ENCODE data around the gene ADAT1. TPM values are rescaled to one million over a fixed set of nuclear protein-coding genes. Genes with fewer than 3 reads are reported as not detected.

ADAT1 gene
- total RNA-seq, 4 donors from 2014 or later, result 21.8 to 72.2 (median 46.5) TPM

- TF ChIP-seq CTCF (IDR thresholded peaks at IDR 0.05) (no peak), POLR2A (IDR thresholded peaks at IDR 0.05) (no peak)
- intact Hi-C loops (cut with DNase I; ENCODE audit: low total_unique reads), result no loop called here
- peaks cover 4 to 11% of the 10 kb centered on the region in 2 donors for H3K4me1 ChIP-seq
- no peak for DNase-seq
- H3K27me3 ChIP-seq, result no peaks in the 10 kb centered on the region
- H3K4me3 ChIP-seq, result no peak overlapping the region
- H3K27ac ChIP-seq, result no peak overlapping the region
- H3K36me3 ChIP-seq, result no peaks in the 10 kb centered on the region
- H3K9me3 ChIP-seq, result no peaks in the 10 kb centered on the region
Measured at GRCh38 chr16:75653922-75654321, 30.8 kb upstream of the ADAT1 start.

- peak in 1 of 4 experiments; percentile 3 for TF ChIP-seq CTCF (IDR thresholded peaks at IDR 0.05)
- peak in 1 of 2 donors; percentile 52 for TF ChIP-seq POLR2A (IDR thresholded peaks at IDR 0.05)
- Histone ChIP-seq H3K9me3 (no peaks in the 10 kb centered on the region), H3K4me3 (peak overlapping the region; percentile 90 to 100), H3K36me3 (no peaks in the 10 kb centered on the region), H3K27ac (peak overlapping the region; percentile 92 to 96), H3K4me1 (peaks cover 8 to 17% of the 10 kb centered on the region in 2 donors), H3K27me3 (no peaks in the 10 kb centered on the region)
- intact Hi-C loops (cut with DNase I; ENCODE audit: low total_unique reads), result no loop called here
- peak; percentile 78 to 79 for DNase-seq
Measured at GRCh38 chr16:75648265-75649076, 25.4 kb upstream of the ADAT1 start.

- intact Hi-C loops (cut with DNase I; ENCODE audit: low total_unique reads), result no loop called here
- no peaks in the 10 kb centered on the region for H3K9me3 ChIP-seq
- peak within 1 kb of the TSS; percentile 90 to 100 for H3K4me3 ChIP-seq
- H3K4me1 ChIP-seq, result peaks cover 5 to 17% of the 10 kb centered on the region in 2 donors
- H3K27me3 ChIP-seq, result no peaks in the 10 kb centered on the region
- no peaks in the 10 kb centered on the region for H3K36me3 ChIP-seq
- peak; percentile 90 to 94 for DNase-seq
- peak; percentile 95 for TF ChIP-seq POLR2A (IDR thresholded peaks at IDR 0.05)
- TF ChIP-seq CTCF (IDR thresholded peaks at IDR 0.05), result no peak
- H3K27ac ChIP-seq, result peak within 1 kb of the TSS; percentile 92 to 96
Measured at GRCh38 chr16:75647492-75648264, 24.6 kb upstream of the ADAT1 start, which contains the start of the genes KARS1 and TERF2IP. Gene KARS1 (minus strand): TSS chr16:75647665. CDS start chr16:75647639, 26 bp downstream. Gene TERF2IP (plus strand): TSS chr16:75647773. CDS start chr16:75647883, 110 bp downstream.

- Histone ChIP-seq H3K4me1 (peaks cover 5 to 17% of the 10 kb centered on the region in 2 donors), H3K27me3 (no peaks in the 10 kb centered on the region), H3K4me3 (peak overlapping the region; percentile 90 to 100), H3K27ac (peak overlapping the region; percentile 92 to 96), H3K36me3 (no peaks in the 10 kb centered on the region), H3K9me3 (no peaks in the 10 kb centered on the region)
- DNase-seq, result no peak
- intact Hi-C loops (cut with DNase I; ENCODE audit: low total_unique reads), result no loop called here
- TF ChIP-seq POLR2A (IDR thresholded peaks at IDR 0.05) (no peak), CTCF (IDR thresholded peaks at IDR 0.05) (no peak)
Measured at GRCh38 chr16:75647112-75647491, 24.0 kb upstream of the ADAT1 start.
